Adrenal gland (tissue), 12 donors: ENCODE data around the gene TEX14. TPM values are rescaled to one million over a fixed set of nuclear protein-coding genes. Genes with fewer than 3 reads are reported as not detected.
A peak's percentile ranks its signal among the peaks of the same experiment; 100 is the strongest.

ENCODE experiments used
- DNase-seq, 7 donors: peaks; one replicate each; pipeline ENCODE4 v3.0.0-alpha.2; 2019 to 2020
- H3K27ac ChIP-seq, 5 donors: fragments of 200-600 bp; sonication (generic) in 4 of 5; 1 replicate in 3 of 5; 2 replicates in 2 of 5; pipeline versions ENCODE4 v1.5.1 to v1.8.0; 2016 to 2020; ENCODE audit warnings: mild to moderate bottlenecking in 1 of 5
- H3K27me3 ChIP-seq: fragments of 200-600 bp; 2 replicates; pipeline ENCODE4 v1.8.0; 2021
- H3K36me3 ChIP-seq, 2 donors: fragments of 200-600 bp; replicated peaks in 1 of 2; 1 replicate in 1 of 2; 2 replicates in 1 of 2; pipeline versions ENCODE4 v1.5.1 to v1.8.0; 2018 to 2022
- H3K4me1 ChIP-seq, 2 donors: fragments of 200-600 bp; replicated peaks in 1 of 2; 1 replicate in 1 of 2; 2 replicates in 1 of 2; pipeline versions ENCODE4 v1.5.1 to v1.8.0; 2018 to 2021
- H3K4me3 ChIP-seq, 4 donors: fragments of 200-600 bp; sonication (generic) in 3 of 4; one replicate each; pipeline ENCODE4 v1.5.1; 2016 to 2018
- H3K9me3 ChIP-seq, 3 donors: fragments of 200-600 bp; sonication (generic) in 1 of 3; replicated peaks in 1 of 3; 1 replicate in 2 of 3; 2 replicates in 1 of 3; pipeline versions ENCODE4 v1.5.1 to v1.8.0; 2016 to 2021
- POLR2A ChIP-seq, 2 donors: fragments of 450-650 bp; IDR thresholded peaks; one replicate each; pipeline ENCODE4 v1.6.1; 2017; ENCODE audit warnings: antibody characterized with exemption in 2 of 2, mild to moderate bottlenecking in 2 of 2, moderate library complexity in 1 of 2
- WGBS, 4 donors: extraction: QIAGEN DNeasy Blood & Tissue Kit in 2 of 4; methylation state at CpG; one replicate each; pipeline versions ENCODE4 v1.1.5 to v1.1.7; 2013 to 2017; 5-methylcytosine and 5-hydroxymethylcytosine counted together
- intact Hi-C, 2 donors: fragments of 100-400 bp; cut with DNase I; formaldehyde crosslinking; loops; one replicate each; pipeline versions ENCODE4 v1.14.1 to v1.15.0; 2022 to 2023
- polyA plus RNA-seq, 3 donors: library from polyadenylated mRNA; stranded (reverse); fragments of 200-250 nt in 2 of 3; fragments of 350-450 nt in 1 of 3; fragmentation: Illumina TruSeq in 1 of 3; extraction: RNeasy Lipid Tissue Mini Kit (QIAGEN cat#74804) in 1 of 3; gene quantifications; one replicate each; pipeline ENCODE4 v1.2.3, GENCODE V29; 2013 to 2014
- total RNA-seq, 9 donors: library from RNA; depleted of rRNA in 4 of 9; stranded (reverse); fragments of >200 nt in 4 of 9; fragments of 120-200 nt in 1 of 9; fragmentation: NEBNext Ultra II Directional in 1 of 9; extraction: Animal tissue kit (Norgen Biotek cat#: 25700) in 1 of 9; gene quantifications; one replicate each; pipeline versions ENCODE4 v1.1.0 to v1.2.4, GENCODE V29; 2013 to 2023
- TF ChIP-seq, protein P1 (sequence below), 6 experiments: fragments of 450-650 bp in 4 of 6; fragments of 200-600 bp in 2 of 6; sonication (generic) in 1 of 6; IDR thresholded peaks; 1 replicate in 5 of 6; 2 replicates in 1 of 6; pipeline versions ENCODE4 v1.5.1 to v1.8.0; 2016 to 2021; ENCODE audit warnings: antibody characterized with exemption in 6 of 6, mild to moderate bottlenecking in 2 of 6, moderate library complexity in 1 of 6
- donor health status: healthy with polysubstance abuse.
- donor health status: Bipolar disorder and iron deficiency.
- donor health status: DM: yes; HTN: yes; CAD: no.
- donor health status: DM: no; HTN: no; CAD: no.
- donor health status: DM: no; HTN: no; CAD: no.
- donor health status: DM: yes; HTN: yes; CAD: no.

Gene TEX14
- total and polyA plus RNA-seq, 12 donors: 0.10 to 0.97 (median 0.30) TPM; not detected in 1

DNA sequence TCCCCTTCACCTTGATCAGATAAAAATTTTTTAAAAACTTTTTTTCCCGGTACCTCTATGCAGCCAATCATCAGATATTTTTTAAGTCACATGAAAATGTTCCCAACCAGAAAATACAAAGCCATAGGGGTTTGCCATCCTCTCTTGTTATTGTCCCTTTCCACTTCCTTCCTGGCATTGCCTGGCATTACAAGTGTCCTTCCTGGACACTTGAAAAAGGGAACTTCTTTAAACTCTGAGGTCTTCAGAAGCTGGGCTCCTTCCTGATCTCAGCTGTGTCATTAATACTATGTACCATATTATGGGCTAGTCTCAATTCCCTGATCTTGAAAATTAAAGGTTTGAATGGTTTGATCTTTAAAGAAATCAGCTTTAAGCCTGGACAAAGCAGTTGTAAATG is 64.9 kb downstream of the TEX14 start:
- WGBS, 4 donors: 46 to 71% (median 69%) methylated on average over 1 of the region's 1 CpG
- no peaks in the 10 kb centered on the region for H3K27me3 ChIP-seq
- intact Hi-C loops: no loop called here

DNA sequence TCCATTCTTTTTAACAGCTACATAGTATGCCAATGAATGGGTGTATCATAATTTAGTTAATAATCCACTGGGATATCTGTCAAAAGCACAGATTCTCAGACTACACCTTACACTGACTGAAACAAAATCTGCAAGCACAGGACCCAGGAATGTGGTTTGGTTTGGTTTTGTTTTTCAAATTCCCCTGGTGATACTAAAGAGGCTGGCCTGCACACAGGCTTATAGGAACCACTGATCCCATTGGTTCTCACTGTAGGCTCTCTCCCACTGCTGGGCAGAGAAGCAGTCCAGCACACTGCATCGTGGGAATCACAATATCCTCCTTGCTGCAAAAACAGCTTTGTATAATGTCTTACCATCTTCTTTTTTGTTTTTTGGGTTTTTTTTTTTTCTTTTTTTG is 67.1 kb downstream of the TEX14 start:
- TF ChIP-seq, protein P1, sequence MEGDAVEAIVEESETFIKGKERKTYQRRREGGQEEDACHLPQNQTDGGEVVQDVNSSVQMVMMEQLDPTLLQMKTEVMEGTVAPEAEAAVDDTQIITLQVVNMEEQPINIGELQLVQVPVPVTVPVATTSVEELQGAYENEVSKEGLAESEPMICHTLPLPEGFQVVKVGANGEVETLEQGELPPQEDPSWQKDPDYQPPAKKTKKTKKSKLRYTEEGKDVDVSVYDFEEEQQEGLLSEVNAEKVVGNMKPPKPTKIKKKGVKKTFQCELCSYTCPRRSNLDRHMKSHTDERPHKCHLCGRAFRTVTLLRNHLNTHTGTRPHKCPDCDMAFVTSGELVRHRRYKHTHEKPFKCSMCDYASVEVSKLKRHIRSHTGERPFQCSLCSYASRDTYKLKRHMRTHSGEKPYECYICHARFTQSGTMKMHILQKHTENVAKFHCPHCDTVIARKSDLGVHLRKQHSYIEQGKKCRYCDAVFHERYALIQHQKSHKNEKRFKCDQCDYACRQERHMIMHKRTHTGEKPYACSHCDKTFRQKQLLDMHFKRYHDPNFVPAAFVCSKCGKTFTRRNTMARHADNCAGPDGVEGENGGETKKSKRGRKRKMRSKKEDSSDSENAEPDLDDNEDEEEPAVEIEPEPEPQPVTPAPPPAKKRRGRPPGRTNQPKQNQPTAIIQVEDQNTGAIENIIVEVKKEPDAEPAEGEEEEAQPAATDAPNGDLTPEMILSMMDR (IDR thresholded peaks at IDR 0.05): no peak
- TF ChIP-seq POLR2A (IDR thresholded peaks at IDR 0.05): no peak
- H3K4me1 ChIP-seq: no peaks in the 10 kb centered on the region
- 67 to 89% (median 79%) methylated on average over 1 of the region's 1 CpG for WGBS, 4 donors
- H3K27ac ChIP-seq: no peak overlapping the region
- no peak for DNase-seq
- H3K9me3 ChIP-seq: no peaks in the 10 kb centered on the region
- H3K36me3 ChIP-seq: no peaks in the 10 kb centered on the region
- intact Hi-C loops: no loop called here
- no peak overlapping the region for H3K4me3 ChIP-seq
- H3K27me3 ChIP-seq: no peaks in the 10 kb centered on the region

More for the DNA sequence above, 64.9 kb downstream of the TEX14 start:
- DNase-seq: peak in 2 of 7 donors; percentile 9 to 22
- H3K36me3 ChIP-seq: no peaks in the 10 kb centered on the region
- peak overlapping the region in 1 of 5 donors; percentile 10 for H3K27ac ChIP-seq
- H3K4me3 ChIP-seq: no peak overlapping the region
- peaks cover 0 to 7% of the 10 kb centered on the region in 2 donors for H3K4me1 ChIP-seq
- TF ChIP-seq POLR2A (IDR thresholded peaks at IDR 0.05): no peak
- TF ChIP-seq, protein P1 (IDR thresholded peaks at IDR 0.05): no peak
- H3K9me3 ChIP-seq: no peaks in the 10 kb centered on the region

DNA sequence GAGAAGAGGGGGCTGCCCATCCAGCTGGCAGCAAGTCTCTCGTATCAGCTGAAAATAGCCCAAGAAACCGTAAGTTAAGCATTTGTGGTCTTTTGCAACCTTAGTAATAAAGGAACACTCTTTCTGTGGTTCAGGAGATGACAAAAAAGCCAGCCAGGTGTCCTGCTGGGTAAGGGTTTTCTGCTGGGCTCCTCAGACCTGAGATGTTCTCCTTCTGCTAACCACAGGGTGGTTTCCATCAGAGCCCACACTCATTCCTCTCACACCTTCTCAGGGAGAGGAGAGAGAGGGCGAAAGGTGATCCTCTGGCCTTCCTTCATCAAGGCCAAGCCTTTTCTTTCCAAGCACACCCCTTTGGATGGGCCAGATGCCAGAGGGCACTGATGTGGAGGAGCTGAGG is 70.7 kb downstream of the TEX14 start:
- Histone ChIP-seq H3K27me3 (no peaks in the 10 kb centered on the region), H3K4me1 (no peaks in the 10 kb centered on the region), H3K27ac (no peak overlapping the region), H3K36me3 (no peaks in the 10 kb centered on the region), H3K4me3 (no peak overlapping the region), H3K9me3 (no peaks in the 10 kb centered on the region)
- TF ChIP-seq, protein P1 (IDR thresholded peaks at IDR 0.05): no peak
- TF ChIP-seq POLR2A (IDR thresholded peaks at IDR 0.05): no peak
- WGBS, 4 donors: 57 to 83% (median 80%) methylated on average over 3 of the region's 3 CpGs
- DNase-seq: no peak
- intact Hi-C loops: no loop called here

DNA sequence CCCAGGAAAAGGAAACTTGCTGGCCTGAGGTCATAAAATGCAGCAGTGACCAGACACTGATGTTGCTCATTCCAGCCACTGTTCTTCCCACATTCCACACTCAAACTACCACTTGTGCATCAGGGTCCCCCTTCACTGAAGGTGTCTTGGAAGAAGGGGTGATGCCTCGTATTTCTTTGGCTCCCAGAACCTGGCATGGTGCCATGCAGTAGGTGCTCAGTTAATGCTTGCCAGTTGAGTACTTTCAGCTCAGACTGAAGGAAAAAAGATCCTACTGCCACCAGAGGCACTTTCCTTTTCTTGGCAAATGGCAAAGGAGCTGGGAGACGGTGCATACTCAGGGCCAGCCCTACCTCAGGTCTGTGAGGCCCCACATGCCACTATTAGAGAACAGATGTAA is 73.5 kb downstream of the TEX14 start:
- intact Hi-C loops: no loop called here
- TF ChIP-seq POLR2A (IDR thresholded peaks at IDR 0.05): no peak
- TF ChIP-seq, protein P1 (IDR thresholded peaks at IDR 0.05): no peak
- H3K4me1 ChIP-seq: no peaks in the 10 kb centered on the region
- no peaks in the 10 kb centered on the region for H3K9me3 ChIP-seq
- WGBS, 4 donors: 59 to 74% (median 65%) methylated on average over 2 of the region's 2 CpGs
- no peak overlapping the region for H3K27ac ChIP-seq
- H3K27me3 ChIP-seq: no peaks in the 10 kb centered on the region
- DNase-seq: no peak
- no peak overlapping the region for H3K4me3 ChIP-seq
- H3K36me3 ChIP-seq: no peaks in the 10 kb centered on the region
